Measurements from ENCODE around the gene LRRC66.

DNA sequence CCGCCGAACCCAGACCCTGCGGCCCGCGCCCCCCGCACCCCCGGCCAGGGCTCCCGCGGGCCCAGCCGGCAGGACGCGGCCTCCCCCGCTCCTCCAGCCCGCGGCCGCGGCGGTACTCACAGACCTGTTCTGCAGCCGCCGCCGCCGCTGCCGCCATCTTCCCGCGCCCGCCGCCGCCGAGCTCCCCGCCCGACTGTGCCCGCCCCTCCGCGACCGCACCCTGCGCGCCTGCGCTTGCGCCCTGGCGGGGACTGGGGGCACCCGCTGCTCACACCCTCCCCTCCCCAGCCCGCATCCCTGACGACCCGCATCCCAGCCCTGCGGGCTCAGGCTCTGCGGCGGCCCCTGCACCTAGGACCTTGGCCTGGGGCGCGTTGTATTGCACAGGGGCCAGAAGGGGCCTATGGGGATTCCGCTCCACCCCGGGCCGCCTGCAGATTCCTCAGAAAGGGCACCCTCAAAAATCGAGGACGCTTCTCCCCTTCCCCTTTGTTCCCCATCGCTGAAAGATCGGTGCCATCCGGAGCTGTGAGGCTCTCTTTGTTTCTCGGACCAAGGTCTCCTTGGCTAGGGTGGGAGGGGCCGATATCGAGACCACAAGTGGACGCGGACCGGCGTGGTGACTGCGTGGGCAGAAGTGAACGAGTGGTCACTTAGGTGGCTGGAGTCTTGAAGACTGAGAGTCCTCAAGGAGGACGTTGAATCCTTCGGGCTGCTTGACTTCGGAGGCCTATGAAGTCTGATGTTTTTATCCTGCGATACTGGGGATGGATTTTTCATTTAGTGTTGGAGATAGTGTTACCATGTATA lies 18.1 kb upstream of the LRRC66 start, which contains the start of gene SGCB:
- TF ChIP-seq, protein P1, sequence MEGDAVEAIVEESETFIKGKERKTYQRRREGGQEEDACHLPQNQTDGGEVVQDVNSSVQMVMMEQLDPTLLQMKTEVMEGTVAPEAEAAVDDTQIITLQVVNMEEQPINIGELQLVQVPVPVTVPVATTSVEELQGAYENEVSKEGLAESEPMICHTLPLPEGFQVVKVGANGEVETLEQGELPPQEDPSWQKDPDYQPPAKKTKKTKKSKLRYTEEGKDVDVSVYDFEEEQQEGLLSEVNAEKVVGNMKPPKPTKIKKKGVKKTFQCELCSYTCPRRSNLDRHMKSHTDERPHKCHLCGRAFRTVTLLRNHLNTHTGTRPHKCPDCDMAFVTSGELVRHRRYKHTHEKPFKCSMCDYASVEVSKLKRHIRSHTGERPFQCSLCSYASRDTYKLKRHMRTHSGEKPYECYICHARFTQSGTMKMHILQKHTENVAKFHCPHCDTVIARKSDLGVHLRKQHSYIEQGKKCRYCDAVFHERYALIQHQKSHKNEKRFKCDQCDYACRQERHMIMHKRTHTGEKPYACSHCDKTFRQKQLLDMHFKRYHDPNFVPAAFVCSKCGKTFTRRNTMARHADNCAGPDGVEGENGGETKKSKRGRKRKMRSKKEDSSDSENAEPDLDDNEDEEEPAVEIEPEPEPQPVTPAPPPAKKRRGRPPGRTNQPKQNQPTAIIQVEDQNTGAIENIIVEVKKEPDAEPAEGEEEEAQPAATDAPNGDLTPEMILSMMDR (IDR thresholded peaks at IDR 0.05; ENCODE audit: low read depth, low read length, poor library complexity, severe bottlenecking): no peak
- no peak for TF ChIP-seq EZH2phosphoT487 (IDR thresholded peaks at IDR 0.05; ENCODE audit: borderline replicate concordance, low read length)

Measured in DOHH2 (cell line).